Sigmoid colon (tissue), 7 donors: ENCODE data around the gene GLIS1. TPM values are rescaled to one million over a fixed set of nuclear protein-coding genes. Genes with fewer than 3 reads are reported as not detected.

Experiments
- DNase-seq: peaks from one replicate; pipeline ENCODE4 v3.0.0-alpha.2; 2019
- H3K27ac ChIP-seq, 4 donors: fragments of 200-600 bp; sonication (generic); one replicate each; pipeline ENCODE4 v1.5.1; 2016 to 2019; ENCODE audit warnings: mild to moderate bottlenecking in 1 of 4
- H3K27me3 ChIP-seq, 3 donors: fragments of 200-600 bp; sonication (generic); one replicate each; pipeline ENCODE4 v1.5.1; 2019; ENCODE audit warnings: mild to moderate bottlenecking in 1 of 3
- H3K36me3 ChIP-seq, 4 donors: fragments of 200-600 bp; sonication (generic); one replicate each; pipeline ENCODE4 v1.5.1; 2016 to 2019
- H3K4me1 ChIP-seq, 4 donors: fragments of 200-600 bp; sonication (generic); one replicate each; pipeline ENCODE4 v1.5.1; 2017 to 2019
- H3K4me3 ChIP-seq, 4 donors: fragments of 200-600 bp; sonication (generic); one replicate each; pipeline ENCODE4 v1.5.1; 2017 to 2019; ENCODE audit warnings: mild to moderate bottlenecking in 2 of 4, moderate library complexity in 1 of 4
- H3K9me3 ChIP-seq, 4 donors: fragments of 200-600 bp in 3 of 4; sonication (generic) in 3 of 4; one replicate each; pipeline versions ENCODE4 v1.5.1 to v1.6.1; 2013 to 2019
- EP300 ChIP-seq, 4 donors: sonication (generic); formaldehyde crosslinking; IDR thresholded peaks; one replicate each; pipeline ENCODE4 v1.6.1; 2017; ENCODE audit warnings: antibody characterized with exemption in 4 of 4
- POLR2A ChIP-seq, 2 donors: fragments of 450-650 bp; IDR thresholded peaks; one replicate each; pipeline ENCODE4 v1.6.1; 2016; ENCODE audit warnings: antibody characterized with exemption in 2 of 2, mild to moderate bottlenecking in 2 of 2, moderate library complexity in 2 of 2
- POLR2AphosphoS5 ChIP-seq, 4 donors: sonication (generic); formaldehyde crosslinking; IDR thresholded peaks; one replicate each; pipeline ENCODE4 v1.6.1; 2017; ENCODE audit warnings: antibody characterized with exemption in 4 of 4
- WGBS, 2 donors: extraction: QIAGEN DNeasy Blood & Tissue Kit; methylation state at CpG; one replicate each; pipeline ENCODE4 v1.1.7; 2013; 5-methylcytosine and 5-hydroxymethylcytosine counted together
- intact Hi-C: fragments of 100-400 bp; cut with DNase I; formaldehyde crosslinking; loops from one replicate; pipeline ENCODE4 v1.15.1; 2023
- polyA plus RNA-seq, 3 donors: library from polyadenylated mRNA; stranded (reverse); fragments of 200-250 nt; gene quantifications; one replicate each; pipeline ENCODE4 v1.2.3, GENCODE V29; 2013
- total RNA-seq, 4 donors: library from RNA; depleted of rRNA; stranded (reverse); fragments of >200 nt; gene quantifications; one replicate each; pipeline ENCODE4 v1.1.0, GENCODE V29; 2016
- TF ChIP-seq, protein P1 (sequence below), 4 experiments: fragments of 450-650 bp in 3 of 4; fragments of 200-600 bp in 1 of 4; IDR thresholded peaks; one replicate each; pipeline ENCODE4 v1.5.1; 2016 to 2019; ENCODE audit warnings: antibody characterized with exemption in 4 of 4, mild to moderate bottlenecking in 3 of 4, moderate library complexity in 2 of 4
- donor health status: healthy with polysubstance abuse.
- donor health status: Bipolar disorder and iron deficiency.
- donor health status: healthy.

Gene GLIS1
- total and polyA plus RNA-seq, 7 donors = 0.16 to 0.83 (median 0.32) TPM; not detected in 4

DNA sequence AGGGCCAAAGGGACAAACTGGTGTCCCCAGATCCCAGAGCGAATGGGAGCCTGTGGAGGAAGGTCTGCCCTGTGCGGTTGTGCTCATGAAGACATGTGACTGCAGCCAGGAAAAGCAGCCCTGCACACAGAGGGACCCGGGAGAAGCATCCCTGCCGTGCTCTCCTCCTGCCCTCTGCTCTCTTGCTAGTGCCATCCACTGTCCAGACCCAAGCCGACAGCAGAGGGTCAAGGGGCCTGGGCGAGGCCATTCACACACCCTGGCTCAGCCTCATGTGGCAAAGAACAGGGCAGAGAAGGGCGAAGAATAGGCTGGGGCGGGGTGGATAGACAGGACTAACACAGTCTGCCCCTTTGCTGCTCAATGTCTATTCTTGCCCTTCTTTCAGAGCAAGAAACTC lies 262.4 kb downstream of the GLIS1 start:
- H3K27ac ChIP-seq = no peak overlapping the region
- no peak for TF ChIP-seq POLR2AphosphoS5 (IDR thresholded peaks at IDR 0.05)
- no peak for TF ChIP-seq POLR2A (IDR thresholded peaks at IDR 0.05)
- no peak for TF ChIP-seq EP300 (IDR thresholded peaks at IDR 0.05)
- TF ChIP-seq, protein P1, sequence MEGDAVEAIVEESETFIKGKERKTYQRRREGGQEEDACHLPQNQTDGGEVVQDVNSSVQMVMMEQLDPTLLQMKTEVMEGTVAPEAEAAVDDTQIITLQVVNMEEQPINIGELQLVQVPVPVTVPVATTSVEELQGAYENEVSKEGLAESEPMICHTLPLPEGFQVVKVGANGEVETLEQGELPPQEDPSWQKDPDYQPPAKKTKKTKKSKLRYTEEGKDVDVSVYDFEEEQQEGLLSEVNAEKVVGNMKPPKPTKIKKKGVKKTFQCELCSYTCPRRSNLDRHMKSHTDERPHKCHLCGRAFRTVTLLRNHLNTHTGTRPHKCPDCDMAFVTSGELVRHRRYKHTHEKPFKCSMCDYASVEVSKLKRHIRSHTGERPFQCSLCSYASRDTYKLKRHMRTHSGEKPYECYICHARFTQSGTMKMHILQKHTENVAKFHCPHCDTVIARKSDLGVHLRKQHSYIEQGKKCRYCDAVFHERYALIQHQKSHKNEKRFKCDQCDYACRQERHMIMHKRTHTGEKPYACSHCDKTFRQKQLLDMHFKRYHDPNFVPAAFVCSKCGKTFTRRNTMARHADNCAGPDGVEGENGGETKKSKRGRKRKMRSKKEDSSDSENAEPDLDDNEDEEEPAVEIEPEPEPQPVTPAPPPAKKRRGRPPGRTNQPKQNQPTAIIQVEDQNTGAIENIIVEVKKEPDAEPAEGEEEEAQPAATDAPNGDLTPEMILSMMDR (IDR thresholded peaks at IDR 0.05) = no peak
- peaks cover 0 to 4% (median 2%) of the 10 kb centered on the region in 4 donors for H3K4me1 ChIP-seq
- DNase-seq = no peak
- no peak overlapping the region for H3K4me3 ChIP-seq
- no peaks in the 10 kb centered on the region for H3K36me3 ChIP-seq
- H3K27me3 ChIP-seq = no peaks in the 10 kb centered on the region
- WGBS, 2 donors = 78% methylated on average over 8 of the region's 8 CpGs
- H3K9me3 ChIP-seq = no peaks in the 10 kb centered on the region
- intact Hi-C loops = no loop called here

DNA sequence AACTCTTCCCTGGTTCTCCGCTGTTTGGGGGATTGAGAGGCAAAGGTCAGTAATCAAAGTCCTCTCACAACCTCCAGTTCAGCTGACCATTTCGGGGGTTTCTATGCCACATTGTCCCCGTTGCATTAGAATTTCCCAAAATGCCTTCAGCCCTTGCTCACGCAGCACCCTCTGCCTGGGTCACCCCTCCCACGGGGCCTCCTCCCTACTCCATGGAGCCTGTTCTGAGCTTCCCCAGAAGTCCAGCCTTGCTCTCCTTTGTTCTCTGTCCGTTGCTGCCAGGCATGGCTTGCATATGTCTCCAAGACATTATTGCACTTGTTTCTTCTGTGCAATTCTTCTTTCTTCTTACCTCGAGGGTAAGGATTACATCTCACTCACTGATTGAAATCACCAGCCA lies 263.3 kb downstream of the GLIS1 start:
- no peak overlapping the region for H3K4me3 ChIP-seq
- no peaks in the 10 kb centered on the region for H3K9me3 ChIP-seq
- H3K36me3 ChIP-seq = no peaks in the 10 kb centered on the region
- peaks cover 0 to 4% (median 2%) of the 10 kb centered on the region in 4 donors for H3K4me1 ChIP-seq
- 68 to 83% methylated on average over 7 of the region's 7 CpGs for WGBS, 2 donors
- no peak for TF ChIP-seq POLR2A (IDR thresholded peaks at IDR 0.05)
- intact Hi-C loops = no loop called here
- DNase-seq = no peak
- H3K27me3 ChIP-seq = no peaks in the 10 kb centered on the region
- no peak overlapping the region for H3K27ac ChIP-seq

DNA sequence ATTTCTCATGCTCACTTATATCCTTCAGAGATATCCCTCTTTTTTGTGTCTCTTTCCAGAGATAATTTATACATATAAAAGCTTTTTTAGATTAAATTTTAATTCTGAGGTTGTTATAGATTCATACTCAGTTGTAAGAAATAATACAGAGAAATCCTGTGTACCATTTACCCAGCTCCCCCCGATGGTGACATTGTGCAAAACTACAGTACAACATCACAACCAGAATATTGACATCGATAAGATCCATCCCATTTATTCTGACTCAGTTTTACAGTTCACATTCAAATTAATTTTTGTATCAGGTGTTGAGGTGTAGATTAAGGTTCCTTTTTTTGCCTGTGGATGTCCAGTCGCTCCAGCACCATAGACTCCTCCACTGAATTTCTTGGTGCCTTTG lies 265.5 kb downstream of the GLIS1 start:
- H3K27ac ChIP-seq = no peak overlapping the region
- no peak for DNase-seq
- intact Hi-C loops = no loop called here
- no peaks in the 10 kb centered on the region for H3K27me3 ChIP-seq
- WGBS, 2 donors = 75 to 79% methylated on average over 3 of the region's 3 CpGs
- H3K4me1 ChIP-seq = peaks cover 0 to 8% (median 4%) of the 10 kb centered on the region in 4 donors
- no peaks in the 10 kb centered on the region for H3K9me3 ChIP-seq
- no peak overlapping the region for H3K4me3 ChIP-seq
- TF ChIP-seq, protein P1 (IDR thresholded peaks at IDR 0.05) = no peak
- TF ChIP-seq EP300 (IDR thresholded peaks at IDR 0.05) (no peak), POLR2A (IDR thresholded peaks at IDR 0.05) (no peak), POLR2AphosphoS5 (IDR thresholded peaks at IDR 0.05) (no peak)
- H3K36me3 ChIP-seq = no peaks in the 10 kb centered on the region

DNA sequence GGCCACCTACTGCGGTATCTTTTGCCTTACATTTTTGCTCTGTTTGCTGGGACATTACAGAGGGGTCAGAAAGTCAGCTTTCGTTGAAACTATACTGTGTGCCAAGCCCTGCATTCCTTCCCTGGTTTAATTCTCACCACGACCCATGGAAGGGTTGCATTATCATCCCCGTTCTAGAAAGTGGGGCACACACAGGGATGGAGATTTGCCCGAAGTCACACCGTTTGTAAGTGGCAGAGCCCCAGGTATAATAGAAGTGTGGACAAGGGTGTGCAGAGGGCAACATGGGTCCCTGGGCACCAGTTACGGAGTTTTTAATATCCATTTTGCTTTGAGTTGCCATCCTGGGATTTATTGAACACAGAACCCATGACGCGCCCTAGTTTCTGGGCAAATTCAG lies 268.0 kb downstream of the GLIS1 start:
- 94 to 95% methylated on average over 9 of the region's 9 CpGs for WGBS, 2 donors
- no peaks in the 10 kb centered on the region for H3K9me3 ChIP-seq
- no peak overlapping the region for H3K4me3 ChIP-seq
- H3K27ac ChIP-seq = no peak overlapping the region
- DNase-seq = no peak
- TF ChIP-seq POLR2AphosphoS5 (IDR thresholded peaks at IDR 0.05) (no peak), EP300 (IDR thresholded peaks at IDR 0.05) (no peak), POLR2A (IDR thresholded peaks at IDR 0.05) (no peak)
- TF ChIP-seq, protein P1 (IDR thresholded peaks at IDR 0.05) = no peak
- H3K27me3 ChIP-seq = no peaks in the 10 kb centered on the region
- H3K36me3 ChIP-seq = no peaks in the 10 kb centered on the region
- H3K4me1 ChIP-seq = peaks cover 0 to 8% (median 2%) of the 10 kb centered on the region in 4 donors
- intact Hi-C loops = no loop called here

DNA sequence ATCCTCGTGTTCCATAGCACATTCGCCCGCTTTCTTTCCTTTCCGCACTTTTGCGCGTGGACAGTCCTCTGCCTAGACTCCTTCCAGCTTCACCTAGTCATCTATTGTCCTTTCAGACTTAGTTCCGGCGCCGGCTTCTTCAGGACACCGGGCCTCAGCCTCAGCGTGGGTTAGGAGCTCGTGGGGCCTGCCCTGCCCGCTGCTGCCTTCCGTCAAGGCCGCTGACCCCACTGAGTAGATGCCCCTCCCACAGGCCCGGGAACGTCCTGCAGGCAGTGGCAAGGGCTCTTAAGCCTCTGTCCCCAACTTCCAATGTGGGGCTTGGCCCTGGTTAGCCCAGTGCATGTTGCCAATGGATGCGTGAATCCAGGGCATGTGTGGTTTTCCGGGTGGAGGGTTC lies 268.4 kb downstream of the GLIS1 start:
- WGBS, 2 donors = 80 to 83% methylated on average over 19 of the region's 19 CpGs
- intact Hi-C loops = no loop called here
- no peaks in the 10 kb centered on the region for H3K9me3 ChIP-seq

More for the DNA sequence above, 268.4 kb downstream of the GLIS1 start:
- TF ChIP-seq, protein P1 (IDR thresholded peaks at IDR 0.05) = no peak
- TF ChIP-seq POLR2AphosphoS5 (IDR thresholded peaks at IDR 0.05) = no peak
- no peak for TF ChIP-seq EP300 (IDR thresholded peaks at IDR 0.05)
- no peak for TF ChIP-seq POLR2A (IDR thresholded peaks at IDR 0.05)
- Histone ChIP-seq H3K4me3 (no peak overlapping the region), H3K36me3 (no peaks in the 10 kb centered on the region), H3K27me3 (no peaks in the 10 kb centered on the region), H3K27ac (no peak overlapping the region), H3K4me1 (peaks cover 0 to 8% (median 2%) of the 10 kb centered on the region in 4 donors)
- DNase-seq = no peak
